Activated naive CD4-positive, alpha-beta T cell treated with anti-CD3 and anti-CD28 coated beads, Interleukin-2, amount 50 U/mL, for 24 hours (primary cell): ENCODE measurements around the gene BMAL1.
A peak's percentile ranks its signal among the peaks of the same experiment; 100 is the strongest.
"Not testable (repeated sequence)": the region's sequence is repeated elsewhere in the genome, so short reads cannot be mapped to it uniquely, and the experiment has no call there.

Source experiments
- H3K27ac Mint-ChIP-seq: one replicate; pipeline ENCODE4 v1.8.0; 2021; ENCODE audit warnings: mild to moderate bottlenecking, mixed read lengths
- H3K27me3 Mint-ChIP-seq: one replicate; pipeline ENCODE4 v1.8.0; 2021; ENCODE audit warnings: mixed read lengths
- H3K36me3 Mint-ChIP-seq: one replicate; pipeline ENCODE4 v1.8.0; 2021; ENCODE audit warnings: mixed read lengths
- H3K4me1 Mint-ChIP-seq: one replicate; pipeline ENCODE4 v1.8.0; 2021; ENCODE audit warnings: mixed read lengths
- H3K4me3 Mint-ChIP-seq: one replicate; pipeline ENCODE4 v1.8.0; 2021; ENCODE audit warnings: mild to moderate bottlenecking, mixed read lengths
- H3K9me3 Mint-ChIP-seq: one replicate; pipeline ENCODE4 v1.8.0; 2021; ENCODE audit warnings: mixed read lengths

The BMAL1 gene

GRCh38 chr11:13256216-13256615 is 21.4 kb upstream of the BMAL1 start:
- Mint-ChIP-seq H3K4me3 (no peak overlapping the region), H3K4me1 (peaks cover 19% of the 10 kb centered on the region), H3K27ac (no peak overlapping the region), H3K9me3 (no peaks in the 10 kb centered on the region), H3K27me3 (no peaks in the 10 kb centered on the region), H3K36me3 (no peaks in the 10 kb centered on the region)

- H3K4me1 Mint-ChIP-seq = peaks cover 19% of the 10 kb centered on the region
- not testable (repeated sequence) for H3K36me3 Mint-ChIP-seq, H3K27me3 Mint-ChIP-seq, H3K4me3 Mint-ChIP-seq, H3K27ac Mint-ChIP-seq, H3K9me3 Mint-ChIP-seq
Observed at GRCh38 chr11:13258061-13258460, 19.5 kb upstream of the BMAL1 start.

GRCh38 chr11:13258855-13259254 is 18.7 kb upstream of the BMAL1 start:
- H3K27me3 Mint-ChIP-seq = no peaks in the 10 kb centered on the region
- no peaks in the 10 kb centered on the region for H3K9me3 Mint-ChIP-seq
- peaks cover 19% of the 10 kb centered on the region for H3K4me1 Mint-ChIP-seq
- no peak overlapping the region for H3K4me3 Mint-ChIP-seq
- no peak overlapping the region for H3K27ac Mint-ChIP-seq
- no peaks in the 10 kb centered on the region for H3K36me3 Mint-ChIP-seq

GRCh38 chr11:13259374-13259773 is 18.2 kb upstream of the BMAL1 start:
- Mint-ChIP-seq H3K4me1 (peaks cover 19% of the 10 kb centered on the region), H3K36me3 (no peaks in the 10 kb centered on the region), H3K4me3 (no peak overlapping the region), H3K9me3 (no peaks in the 10 kb centered on the region), H3K27ac (peak overlapping the region; percentile 5), H3K27me3 (no peaks in the 10 kb centered on the region)

GRCh38 chr11:13260201-13260962 is 17.2 kb upstream of the BMAL1 start:
- Mint-ChIP-seq H3K36me3 (no peaks in the 10 kb centered on the region), H3K4me1 (peaks cover 19% of the 10 kb centered on the region), H3K27me3 (no peaks in the 10 kb centered on the region), H3K27ac (peak overlapping the region; percentile 18), H3K9me3 (no peaks in the 10 kb centered on the region), H3K4me3 (no peak overlapping the region)

- Mint-ChIP-seq H3K27ac (no peak overlapping the region), H3K4me3 (no peak overlapping the region), H3K9me3 (no peaks in the 10 kb centered on the region), H3K4me1 (peaks cover 19% of the 10 kb centered on the region), H3K27me3 (no peaks in the 10 kb centered on the region), H3K36me3 (no peaks in the 10 kb centered on the region)
Observed at GRCh38 chr11:13260963-13261588, 16.5 kb upstream of the BMAL1 start.

- Mint-ChIP-seq H3K27ac (no peak overlapping the region), H3K4me3 (no peak overlapping the region), H3K27me3 (no peaks in the 10 kb centered on the region), H3K4me1 (peaks cover 19% of the 10 kb centered on the region), H3K36me3 (no peaks in the 10 kb centered on the region), H3K9me3 (no peaks in the 10 kb centered on the region)
Observed at GRCh38 chr11:13261591-13262061, 16.0 kb upstream of the BMAL1 start.

- no peak overlapping the region for H3K27ac Mint-ChIP-seq
- peaks cover 19% of the 10 kb centered on the region for H3K4me1 Mint-ChIP-seq
- H3K4me3 Mint-ChIP-seq = no peak overlapping the region
- H3K9me3 Mint-ChIP-seq = no peaks in the 10 kb centered on the region
- no peaks in the 10 kb centered on the region for H3K27me3 Mint-ChIP-seq
- no peaks in the 10 kb centered on the region for H3K36me3 Mint-ChIP-seq
Observed at GRCh38 chr11:13262096-13262495, 15.5 kb upstream of the BMAL1 start.

- Mint-ChIP-seq H3K4me3 (no peak overlapping the region), H3K27me3 (peaks cover 5% of the 10 kb centered on the region), H3K9me3 (no peaks in the 10 kb centered on the region), H3K36me3 (no peaks in the 10 kb centered on the region), H3K27ac (no peak overlapping the region), H3K4me1 (no peaks in the 10 kb centered on the region)
Observed at GRCh38 chr11:13268791-13269190, 8.8 kb upstream of the BMAL1 start.

- Mint-ChIP-seq H3K4me1 (no peaks in the 10 kb centered on the region), H3K4me3 (no peak overlapping the region), H3K27ac (no peak overlapping the region), H3K27me3 (peaks cover 5% of the 10 kb centered on the region), H3K9me3 (no peaks in the 10 kb centered on the region), H3K36me3 (no peaks in the 10 kb centered on the region)
Observed at GRCh38 chr11:13269775-13270174, 7.8 kb upstream of the BMAL1 start.

GRCh38 chr11:13271060-13271693 is 6.4 kb upstream of the BMAL1 start:
- Mint-ChIP-seq H3K9me3 (no peaks in the 10 kb centered on the region), H3K4me1 (peaks cover 2% of the 10 kb centered on the region), H3K27me3 (peaks cover 5% of the 10 kb centered on the region), H3K4me3 (no peak overlapping the region), H3K27ac (no peak overlapping the region), H3K36me3 (no peaks in the 10 kb centered on the region)

- no peaks in the 10 kb centered on the region for H3K36me3 Mint-ChIP-seq
- H3K4me1 Mint-ChIP-seq = peaks cover 34% of the 10 kb centered on the region
- H3K27ac Mint-ChIP-seq = no peak overlapping the region
- H3K27me3 Mint-ChIP-seq = no peaks in the 10 kb centered on the region
- H3K9me3 Mint-ChIP-seq = no peaks in the 10 kb centered on the region
- peak overlapping the region; percentile 93 for H3K4me3 Mint-ChIP-seq
Observed at GRCh38 chr11:13276454-13276831, 1.1 kb upstream of the BMAL1 start.

- Mint-ChIP-seq H3K27me3 (no peaks in the 10 kb centered on the region), H3K4me1 (peaks cover 41% of the 10 kb centered on the region), H3K9me3 (no peaks in the 10 kb centered on the region), H3K36me3 (no peaks in the 10 kb centered on the region), H3K4me3 (peak overlapping the region; percentile 93), H3K27ac (peak overlapping the region; percentile 78)
Observed at GRCh38 chr11:13276832-13277767, 490 bp upstream of the BMAL1 start.

GRCh38 chr11:13278609-13279486 is 1.3 kb downstream of the BMAL1 start:
- H3K4me1 Mint-ChIP-seq = peaks cover 58% of the 10 kb centered on the region
- no peaks in the 10 kb centered on the region for H3K36me3 Mint-ChIP-seq

GRCh38 chr11:13279487-13279834 is 1.9 kb downstream of the BMAL1 start:
- Mint-ChIP-seq H3K27me3 (no peaks in the 10 kb centered on the region), H3K9me3 (no peaks in the 10 kb centered on the region), H3K4me3 (peak overlapping the region; percentile 90), H3K27ac (peak overlapping the region; percentile 89), H3K36me3 (no peaks in the 10 kb centered on the region), H3K4me1 (peaks cover 61% of the 10 kb centered on the region)

More at GRCh38 chr11:13278609-13279486, 1.3 kb downstream of the BMAL1 start:
- H3K27ac Mint-ChIP-seq = peak overlapping the region; percentile 89
- H3K27me3 Mint-ChIP-seq = no peaks in the 10 kb centered on the region
- no peaks in the 10 kb centered on the region for H3K9me3 Mint-ChIP-seq
- H3K4me3 Mint-ChIP-seq = peak overlapping the region; percentile 90
